HG02642 (cell line): ENCODE results near the gene PRKCH.

Source experiments
- ATAC-seq: cut with Tn5 transposase; IDR thresholded peaks from one replicate; pipeline ENCODE4 v1.9.1; 2021; ENCODE audit warnings: mild to moderate bottlenecking; ENCODE audit not compliant: unreplicated experiment, poor library complexity

PRKCH gene

GRCh38 chr14:61466249-61466904 lies 145.0 kb downstream of the PRKCH start:
- no peak for ATAC-seq

- no peak for ATAC-seq
These were observed 145.5 kb downstream of the PRKCH start for GRCh38 chr14:61466905-61467280.

- ATAC-seq = no peak
These were observed 145.9 kb downstream of the PRKCH start for GRCh38 chr14:61467296-61467695.

GRCh38 chr14:61468063-61468825 lies 146.9 kb downstream of the PRKCH start:
- ATAC-seq = no peak

GRCh38 chr14:61469781-61470180 lies 148.4 kb downstream of the PRKCH start:
- ATAC-seq = no peak

- no peak for ATAC-seq
These were observed 149.0 kb downstream of the PRKCH start for GRCh38 chr14:61470261-61470960.

GRCh38 chr14:61470961-61471293 lies 149.5 kb downstream of the PRKCH start:
- ATAC-seq = no peak

- ATAC-seq = no peak
These were observed 150.1 kb downstream of the PRKCH start for GRCh38 chr14:61471297-61472005.

- ATAC-seq = no peak
These were observed 150.8 kb downstream of the PRKCH start for GRCh38 chr14:61472011-61472672.

- no peak for ATAC-seq
These were observed 151.5 kb downstream of the PRKCH start for GRCh38 chr14:61472801-61473376.

GRCh38 chr14:61474015-61474414 lies 152.6 kb downstream of the PRKCH start:
- no peak for ATAC-seq

- no peak for ATAC-seq
These were observed 153.3 kb downstream of the PRKCH start for GRCh38 chr14:61474701-61475100.

- ATAC-seq = no peak
These were observed 153.9 kb downstream of the PRKCH start for GRCh38 chr14:61475316-61475715.

- ATAC-seq = no peak
These were observed 154.8 kb downstream of the PRKCH start for GRCh38 chr14:61476105-61476753.

- no peak for ATAC-seq
These were observed 155.5 kb downstream of the PRKCH start for GRCh38 chr14:61476754-61477410.

GRCh38 chr14:61477712-61478462 lies 156.5 kb downstream of the PRKCH start:
- no peak for ATAC-seq

GRCh38 chr14:61478971-61479473 lies 157.6 kb downstream of the PRKCH start:
- peak; percentile 56 for ATAC-seq
